OCI-LY1 (cell line): ENCODE results near the gene CEACAM19.

Experiments used
- H2AFZ ChIP-seq: fragments of 200-600 bp; sonication (generic), shearing (Covaris generic); 2 replicates; pipeline ENCODE4 v1.6.0; 2014; ENCODE audit warnings: antibody characterized with exemption, mild to moderate bottlenecking, low read length
- H3F3A ChIP-seq: fragments of 200-600 bp; sonication (generic), shearing (Covaris generic); 2 replicates; pipeline ENCODE4 v1.6.0; 2014; ENCODE audit warnings: mild to moderate bottlenecking, antibody characterized with exemption, low read length, moderate library complexity; ENCODE audit not compliant: insufficient read depth
- H3K27ac ChIP-seq: fragments of 200-600 bp; sonication (generic); 2 replicates; pipeline ENCODE4 v1.5.1; 2014; ENCODE audit warnings: low read length, mixed run types, mild to moderate bottlenecking, low read depth; ENCODE audit not compliant: poor library complexity, severe bottlenecking
- H3K27me3 ChIP-seq: fragments of 200-600 bp; sonication (generic); 2 replicates; pipeline ENCODE4 v1.6.0; 2014; ENCODE audit warnings: antibody characterized with exemption, mild to moderate bottlenecking, low read length, moderate library complexity; ENCODE audit not compliant: insufficient read depth
- H3K36me3 ChIP-seq: fragments of 200-600 bp; sonication (generic); 2 replicates; pipeline ENCODE4 v1.6.1; 2014; ENCODE audit warnings: mild to moderate bottlenecking, antibody characterized with exemption, low read length, moderate library complexity, mixed read lengths; ENCODE audit not compliant: insufficient read depth
- H3K4me1 ChIP-seq: fragments of 200-600 bp; sonication (generic); 2 replicates; pipeline ENCODE4 v1.5.1; 2014; ENCODE audit warnings: mild to moderate bottlenecking, low read length, moderate library complexity; ENCODE audit not compliant: insufficient read depth, severe bottlenecking
- H3K4me2 ChIP-seq: fragments of 200-600 bp; sonication (generic), shearing (Covaris generic); 2 replicates; pipeline ENCODE4 v1.6.1; 2014; ENCODE audit warnings: low read length
- H3K4me3 ChIP-seq: fragments of 200-600 bp; sonication (generic); 2 replicates; pipeline ENCODE4 v1.5.1; 2014; ENCODE audit warnings: low read length, low read depth, mild to moderate bottlenecking, mixed read lengths; ENCODE audit not compliant: poor library complexity, severe bottlenecking
- H3K79me2 ChIP-seq: fragments of 200-600 bp; shearing (Covaris generic); 2 replicates; pipeline ENCODE4 v1.6.1; 2016; ENCODE audit warnings: mixed run types, low read length, mixed read lengths; ENCODE audit not compliant: insufficient read depth
- H3K9ac ChIP-seq: fragments of 200-600 bp; sonication (generic), shearing (Covaris generic); 2 replicates; pipeline ENCODE4 v1.6.1; 2014; ENCODE audit warnings: mild to moderate bottlenecking, low read length, mixed read lengths
- H3K9me2 ChIP-seq: fragments of 200-600 bp; sonication (generic), shearing (Covaris generic); 2 replicates; pipeline ENCODE4 v1.6.1; 2014; ENCODE audit warnings: low read depth, mild to moderate bottlenecking, low read length, mixed read lengths
- H3K9me3 ChIP-seq: fragments of 200-600 bp; shearing (Covaris generic); 2 replicates; pipeline ENCODE4 v1.6.1; 2014; ENCODE audit warnings: low read length, mixed read lengths
- H4K20me1 ChIP-seq: fragments of 200-600 bp; sonication (generic), shearing (Covaris generic); 2 replicates; pipeline ENCODE4 v1.6.0; 2016; ENCODE audit warnings: mild to moderate bottlenecking, low read length; ENCODE audit not compliant: insufficient read depth
- EZH2 ChIP-seq: fragments of 200-600 bp; sonication (generic), shearing (Covaris generic); IDR thresholded peaks from 2 replicates; pipeline ENCODE4 v1.8.0; 2017; ENCODE audit warnings: borderline replicate concordance, mixed run types, mild to moderate bottlenecking, antibody characterized with exemption, low read length, moderate library complexity, mixed read lengths
- TF ChIP-seq, protein P1 (sequence below): fragments of 200-600 bp; sonication (generic), shearing (Covaris generic); IDR thresholded peaks from 2 replicates; pipeline ENCODE4 v1.5.1; 2017; ENCODE audit warnings: mild to moderate bottlenecking, antibody characterized with exemption, low read length, moderate library complexity, mixed read lengths

CEACAM19 gene

DNA sequence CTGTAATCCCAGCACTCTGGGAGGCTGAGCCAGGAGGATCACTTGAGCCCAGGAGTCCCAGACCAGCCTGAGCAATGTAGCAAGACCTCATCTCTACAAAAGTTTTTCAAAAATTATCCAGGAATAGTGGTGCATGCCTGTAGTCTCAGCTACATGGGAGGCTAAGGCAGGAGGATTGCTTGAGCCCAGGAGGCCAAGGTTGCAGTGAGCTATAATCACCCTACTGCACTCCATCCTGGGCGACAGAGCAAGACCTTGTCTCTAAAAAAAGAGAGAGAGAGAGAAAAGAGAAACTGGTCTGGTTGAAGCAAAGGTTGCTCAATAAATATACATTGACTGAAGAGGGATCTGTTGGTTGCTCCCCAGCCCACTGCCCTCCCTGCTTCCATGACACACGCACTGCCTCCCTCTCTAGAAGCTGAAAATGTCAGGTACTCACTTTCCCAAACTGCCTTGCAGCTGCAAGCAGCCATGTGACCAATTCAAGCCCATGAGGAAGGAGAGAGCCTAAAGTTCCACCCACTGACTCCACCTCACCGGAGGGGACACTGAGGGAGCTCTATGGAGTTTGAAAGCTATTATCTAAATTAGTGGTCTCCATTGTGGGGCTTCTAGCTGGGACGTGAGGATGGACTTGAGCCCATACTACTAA is 41.7 kb downstream of the CEACAM19 start:
- H3K79me2 ChIP-seq = no peaks in the 10 kb centered on the region
- H3F3A ChIP-seq = no peaks in the 10 kb centered on the region
- no peaks in the 10 kb centered on the region for H3K4me1 ChIP-seq
- H3K9me3 ChIP-seq = peaks cover 6% of the 10 kb centered on the region
- H3K9me2 ChIP-seq = no peaks in the 10 kb centered on the region
- peaks cover 6% of the 10 kb centered on the region; the same call in 1 of the 2 replicates for H3K27me3 ChIP-seq
- H3K9ac ChIP-seq = no peak overlapping the region
- H3K36me3 ChIP-seq = no peaks in the 10 kb centered on the region; the same call in 1 of the 2 replicates
- TF ChIP-seq, protein P1, sequence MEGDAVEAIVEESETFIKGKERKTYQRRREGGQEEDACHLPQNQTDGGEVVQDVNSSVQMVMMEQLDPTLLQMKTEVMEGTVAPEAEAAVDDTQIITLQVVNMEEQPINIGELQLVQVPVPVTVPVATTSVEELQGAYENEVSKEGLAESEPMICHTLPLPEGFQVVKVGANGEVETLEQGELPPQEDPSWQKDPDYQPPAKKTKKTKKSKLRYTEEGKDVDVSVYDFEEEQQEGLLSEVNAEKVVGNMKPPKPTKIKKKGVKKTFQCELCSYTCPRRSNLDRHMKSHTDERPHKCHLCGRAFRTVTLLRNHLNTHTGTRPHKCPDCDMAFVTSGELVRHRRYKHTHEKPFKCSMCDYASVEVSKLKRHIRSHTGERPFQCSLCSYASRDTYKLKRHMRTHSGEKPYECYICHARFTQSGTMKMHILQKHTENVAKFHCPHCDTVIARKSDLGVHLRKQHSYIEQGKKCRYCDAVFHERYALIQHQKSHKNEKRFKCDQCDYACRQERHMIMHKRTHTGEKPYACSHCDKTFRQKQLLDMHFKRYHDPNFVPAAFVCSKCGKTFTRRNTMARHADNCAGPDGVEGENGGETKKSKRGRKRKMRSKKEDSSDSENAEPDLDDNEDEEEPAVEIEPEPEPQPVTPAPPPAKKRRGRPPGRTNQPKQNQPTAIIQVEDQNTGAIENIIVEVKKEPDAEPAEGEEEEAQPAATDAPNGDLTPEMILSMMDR = no peak
- TF ChIP-seq EZH2 = no peak
- H2AFZ ChIP-seq = no peak overlapping the region
- no peak overlapping the region for H3K4me3 ChIP-seq
- no peaks in the 10 kb centered on the region for H4K20me1 ChIP-seq
- H3K27ac ChIP-seq = no peak overlapping the region
- H3K4me2 ChIP-seq = no peak overlapping the region

DNA sequence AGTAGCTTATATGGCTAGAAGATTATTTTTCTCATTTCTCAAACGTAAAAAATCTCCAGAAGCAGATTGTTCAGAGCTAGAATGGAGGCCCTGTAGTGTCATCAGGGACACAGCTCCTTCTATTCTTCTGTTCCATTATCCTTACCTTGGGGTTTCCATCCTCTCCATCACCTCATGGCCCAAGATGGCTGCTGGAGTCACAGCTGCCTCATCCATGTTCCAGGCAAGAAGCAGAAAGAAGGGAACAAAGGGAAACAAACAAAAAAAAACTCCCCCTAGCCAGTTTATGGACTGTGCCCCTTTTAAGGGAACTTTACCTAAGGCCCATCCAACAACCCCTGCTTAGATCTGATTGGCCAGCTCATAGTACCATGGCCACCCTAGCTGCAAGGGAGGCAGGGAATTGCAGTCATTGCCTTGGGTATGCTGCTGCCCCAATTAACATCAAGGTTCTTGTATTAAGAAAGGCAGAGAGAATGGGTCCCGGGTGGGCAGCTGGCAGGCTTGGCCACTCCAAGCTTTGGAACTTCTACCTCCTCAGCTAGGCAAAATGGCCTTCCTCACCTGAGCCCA is 43.4 kb downstream of the CEACAM19 start:
- no peak overlapping the region for H3K4me2 ChIP-seq
- no peak for TF ChIP-seq EZH2
- TF ChIP-seq, protein P1 = no peak

DNA sequence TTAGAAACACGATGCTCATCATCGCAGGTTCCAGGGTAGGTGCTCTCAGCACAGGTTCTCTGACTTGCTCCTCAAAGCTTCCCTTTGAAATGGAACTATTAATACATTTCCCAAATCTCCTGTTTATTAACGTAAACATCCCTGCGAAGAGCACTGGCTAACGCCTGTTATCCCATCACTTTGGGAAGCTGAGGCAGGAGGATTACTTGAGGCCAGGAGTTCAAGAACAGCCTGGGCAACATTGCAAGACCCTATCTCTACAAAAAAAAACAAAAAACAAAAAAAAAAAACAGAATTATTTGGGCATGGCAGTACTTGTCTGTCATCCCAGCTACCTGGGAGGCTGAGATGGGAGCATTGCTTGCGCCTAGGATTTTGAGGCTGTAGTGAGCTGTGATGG is 46.3 kb downstream of the CEACAM19 start:
- Histone ChIP-seq H3K9me2 (no peaks in the 10 kb centered on the region), H3K79me2 (no peaks in the 10 kb centered on the region), H3K4me2 (no peak overlapping the region), H3K9ac (no peak overlapping the region), H2AFZ (no peak overlapping the region), H3K4me1 (peaks cover 7% of the 10 kb centered on the region), H3K27ac (no peak overlapping the region), H3K4me3 (no peak overlapping the region), H3K36me3 (no peaks in the 10 kb centered on the region; the same call in 1 of the 2 replicates), H3K27me3 (peaks cover 6% of the 10 kb centered on the region; the same call in 1 of the 2 replicates), H4K20me1 (no peaks in the 10 kb centered on the region), H3F3A (no peaks in the 10 kb centered on the region), H3K9me3 (peaks cover 6% of the 10 kb centered on the region)
- TF ChIP-seq EZH2 = no peak
- TF ChIP-seq, protein P1 = no peak

More for the DNA sequence above, 43.4 kb downstream of the CEACAM19 start:
- Histone ChIP-seq H3K27ac (no peak overlapping the region), H3F3A (no peaks in the 10 kb centered on the region), H3K27me3 (peaks cover 6% of the 10 kb centered on the region; the same call in 1 of the 2 replicates), H3K36me3 (no peaks in the 10 kb centered on the region; the same call in 1 of the 2 replicates), H4K20me1 (no peaks in the 10 kb centered on the region), H2AFZ (no peak overlapping the region), H3K4me3 (no peak overlapping the region), H3K9me3 (peaks cover 6% of the 10 kb centered on the region), H3K79me2 (no peaks in the 10 kb centered on the region), H3K4me1 (no peaks in the 10 kb centered on the region), H3K9ac (no peak overlapping the region), H3K9me2 (no peaks in the 10 kb centered on the region)
